Testis (tissue), 2 donors: Measurements from ENCODE around the gene AMPD3.

Experiments
- POLR2A ChIP-seq: fragments of 450-650 bp; IDR thresholded peaks from one replicate; pipeline ENCODE4 v1.6.1; 2017; ENCODE audit warnings: antibody characterized with exemption, mild to moderate bottlenecking, moderate library complexity
- TF ChIP-seq, protein P1 (sequence below), 3 experiments: fragments of 450-650 bp in 2 of 3; fragments of 200-600 bp in 1 of 3; sonication (generic) in 1 of 3; IDR thresholded peaks; one replicate each; pipeline ENCODE4 v1.5.1; 2016 to 2019; ENCODE audit warnings: antibody characterized with exemption in 3 of 3, mild to moderate bottlenecking in 2 of 3, moderate library complexity in 1 of 3

- no peak for TF ChIP-seq POLR2A
- TF ChIP-seq, protein P1, sequence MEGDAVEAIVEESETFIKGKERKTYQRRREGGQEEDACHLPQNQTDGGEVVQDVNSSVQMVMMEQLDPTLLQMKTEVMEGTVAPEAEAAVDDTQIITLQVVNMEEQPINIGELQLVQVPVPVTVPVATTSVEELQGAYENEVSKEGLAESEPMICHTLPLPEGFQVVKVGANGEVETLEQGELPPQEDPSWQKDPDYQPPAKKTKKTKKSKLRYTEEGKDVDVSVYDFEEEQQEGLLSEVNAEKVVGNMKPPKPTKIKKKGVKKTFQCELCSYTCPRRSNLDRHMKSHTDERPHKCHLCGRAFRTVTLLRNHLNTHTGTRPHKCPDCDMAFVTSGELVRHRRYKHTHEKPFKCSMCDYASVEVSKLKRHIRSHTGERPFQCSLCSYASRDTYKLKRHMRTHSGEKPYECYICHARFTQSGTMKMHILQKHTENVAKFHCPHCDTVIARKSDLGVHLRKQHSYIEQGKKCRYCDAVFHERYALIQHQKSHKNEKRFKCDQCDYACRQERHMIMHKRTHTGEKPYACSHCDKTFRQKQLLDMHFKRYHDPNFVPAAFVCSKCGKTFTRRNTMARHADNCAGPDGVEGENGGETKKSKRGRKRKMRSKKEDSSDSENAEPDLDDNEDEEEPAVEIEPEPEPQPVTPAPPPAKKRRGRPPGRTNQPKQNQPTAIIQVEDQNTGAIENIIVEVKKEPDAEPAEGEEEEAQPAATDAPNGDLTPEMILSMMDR (IDR thresholded peaks at IDR 0.05), result no peak
Measured at GRCh38 chr11:10462746-10463300, 7.8 kb downstream of the AMPD3 start.
